SH-SY5Y (cell line): ENCODE data around the gene NPAS2.

ENCODE experiments used
- GATA2 ChIP-seq: IDR thresholded peaks from 2 replicates; pipeline ENCODE4 v1.6.1; 2011; ENCODE audit warnings: mild to moderate bottlenecking, low read depth, low read length
- GATA3 ChIP-seq: IDR thresholded peaks from 2 replicates; pipeline ENCODE4 v1.6.1; 2011; ENCODE audit warnings: low read depth, mild to moderate bottlenecking, low read length, moderate library complexity

GRCh38 chr2:100855084-100855483 is 35.1 kb downstream of the NPAS2 start:
- TF ChIP-seq GATA2 (no peak), GATA3 (no peak)
